Non-pigmented ciliary epithelial cell (primary cell): ENCODE measurements around the gene SYT3.
"Not testable (repeated sequence)": the region's sequence is repeated elsewhere in the genome, so short reads cannot be mapped to it uniquely, and the experiment has no call there.

ENCODE experiments used
- DNase-seq: peaks from one replicate; pipeline ENCODE4 v3.0.0-alpha.2; 2010; ENCODE audit warnings: low read depth

Gene SYT3

DNA sequence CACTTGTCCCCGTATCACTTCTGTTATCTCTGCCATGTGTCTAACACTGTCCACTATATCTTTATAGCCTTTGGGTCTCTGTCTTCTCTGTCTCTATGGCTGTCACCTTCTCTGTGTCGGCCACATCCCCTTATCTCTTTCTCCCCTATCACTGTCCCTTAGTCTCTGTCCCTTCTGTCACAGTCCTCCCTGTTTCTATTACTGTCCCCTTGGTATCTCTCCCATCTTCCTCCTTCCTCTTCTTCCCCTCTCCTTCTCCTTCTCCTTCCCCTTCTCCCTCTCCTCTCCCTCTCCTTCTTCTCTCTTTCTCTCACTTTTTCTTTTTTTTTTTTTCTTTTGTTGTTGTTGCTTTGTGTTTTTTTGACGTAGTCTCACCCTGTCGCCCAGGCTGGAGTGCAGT is 36.7 kb downstream of the SYT3 start:
- no peak for DNase-seq

DNA sequence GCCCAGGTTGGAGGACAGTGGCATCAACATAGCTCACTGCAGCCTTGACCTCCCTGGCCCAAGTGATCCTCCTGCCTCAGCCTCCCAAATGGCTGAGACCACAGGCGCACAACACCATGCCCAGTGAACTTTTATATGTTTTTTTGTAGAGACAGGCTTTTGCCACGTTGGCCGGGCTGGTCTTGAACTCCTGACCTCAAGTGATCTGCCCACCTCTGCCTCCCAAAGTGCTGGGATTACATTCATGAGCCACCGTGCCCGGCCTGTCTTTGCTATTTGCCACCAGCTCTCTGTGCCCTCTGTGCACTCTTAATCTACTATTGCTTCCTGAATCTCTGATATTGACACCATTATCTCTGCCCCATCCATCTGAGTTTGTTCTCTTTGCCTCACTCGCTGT is 37.2 kb downstream of the SYT3 start:
- no peak for DNase-seq

DNA sequence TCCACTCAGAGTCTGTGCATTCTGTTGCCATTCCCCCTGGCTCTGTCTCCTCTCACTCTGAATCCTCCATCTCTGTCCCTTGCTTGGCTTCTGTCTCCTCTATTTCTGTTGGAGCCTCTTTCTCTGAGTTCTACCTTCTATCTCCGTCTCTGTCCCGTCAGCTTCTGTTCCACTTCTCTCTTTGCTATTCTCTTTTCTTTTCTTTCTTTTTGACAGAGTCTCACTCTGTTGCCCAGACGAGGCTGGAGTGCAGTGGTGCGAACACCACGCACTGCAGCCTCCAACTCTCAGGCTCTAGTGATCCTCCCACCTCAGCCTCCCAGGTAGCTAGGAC is 37.6 kb downstream of the SYT3 start:
- no peak for DNase-seq

DNA sequence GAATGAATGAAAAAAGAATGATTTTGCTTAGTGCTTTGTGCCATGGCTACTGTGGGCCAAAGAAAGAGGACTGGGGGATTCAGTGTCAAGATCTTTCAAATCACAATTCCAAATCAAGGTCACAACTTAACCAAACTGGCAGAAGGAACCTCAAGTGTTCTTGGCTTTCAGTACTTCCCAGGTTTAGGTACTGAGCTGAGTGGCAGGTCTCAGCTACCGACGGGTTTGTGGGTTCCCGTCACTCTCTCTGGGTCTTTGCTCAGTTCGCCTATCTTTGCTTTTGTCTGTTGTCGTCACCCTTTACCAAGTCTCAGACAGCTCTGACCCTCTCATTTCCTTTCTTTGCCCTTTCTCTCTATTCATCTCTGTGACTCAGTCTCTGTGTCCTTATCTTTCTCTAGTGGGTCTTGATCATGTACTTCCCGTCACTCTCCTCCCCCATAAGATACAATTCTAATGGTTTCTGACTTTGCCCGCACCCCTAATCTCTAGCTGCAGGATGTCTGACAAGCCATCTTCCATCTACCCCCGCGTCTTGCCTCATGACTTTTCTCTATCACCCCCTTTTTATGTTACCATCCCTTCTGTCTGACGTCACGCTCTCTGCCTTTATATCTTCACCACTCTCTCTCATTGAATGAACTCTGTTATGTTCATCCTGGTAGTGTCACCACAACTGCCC is 38.1 kb downstream of the SYT3 start:
- no peak for DNase-seq

DNA sequence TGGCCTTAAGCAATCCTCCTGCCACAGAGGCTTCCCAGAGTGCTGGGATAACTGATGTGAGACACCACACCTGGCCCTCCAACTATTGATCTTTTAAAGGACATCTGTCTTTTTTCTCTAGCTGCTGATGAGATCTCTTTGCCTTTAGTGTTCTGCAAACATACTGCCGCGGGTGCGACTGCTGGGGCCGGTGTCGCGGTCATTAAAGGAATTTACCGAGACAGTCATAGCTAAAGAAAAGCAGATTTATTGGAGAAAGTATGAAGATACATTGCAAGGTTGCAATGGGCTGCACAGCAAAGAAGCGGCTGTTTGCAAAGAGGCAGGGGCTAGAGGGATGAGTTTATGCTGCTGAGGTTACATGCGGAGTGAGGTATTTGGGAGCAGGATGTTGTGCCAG is 40.3 kb downstream of the SYT3 start:
- no peak for DNase-seq

DNA sequence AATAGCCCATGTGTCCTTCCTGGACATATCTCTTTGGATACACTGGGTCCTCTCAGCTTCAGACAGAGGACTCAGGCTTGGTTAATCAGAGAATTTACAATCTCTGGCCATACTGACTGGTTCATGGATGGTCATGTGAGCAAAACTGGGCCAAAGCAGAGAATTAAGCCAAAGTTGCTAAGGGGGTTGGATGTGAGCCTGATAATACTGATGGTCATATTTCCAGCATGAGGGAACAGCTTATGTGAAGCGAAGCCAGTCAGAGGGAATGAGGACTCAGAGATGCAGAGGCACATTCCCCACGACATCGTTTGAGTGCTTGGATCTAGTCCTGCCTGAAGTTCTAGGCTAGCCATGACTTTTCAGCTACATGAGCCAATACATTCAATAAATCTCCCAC is 49.5 kb downstream of the SYT3 start:
- no peak for DNase-seq

DNA sequence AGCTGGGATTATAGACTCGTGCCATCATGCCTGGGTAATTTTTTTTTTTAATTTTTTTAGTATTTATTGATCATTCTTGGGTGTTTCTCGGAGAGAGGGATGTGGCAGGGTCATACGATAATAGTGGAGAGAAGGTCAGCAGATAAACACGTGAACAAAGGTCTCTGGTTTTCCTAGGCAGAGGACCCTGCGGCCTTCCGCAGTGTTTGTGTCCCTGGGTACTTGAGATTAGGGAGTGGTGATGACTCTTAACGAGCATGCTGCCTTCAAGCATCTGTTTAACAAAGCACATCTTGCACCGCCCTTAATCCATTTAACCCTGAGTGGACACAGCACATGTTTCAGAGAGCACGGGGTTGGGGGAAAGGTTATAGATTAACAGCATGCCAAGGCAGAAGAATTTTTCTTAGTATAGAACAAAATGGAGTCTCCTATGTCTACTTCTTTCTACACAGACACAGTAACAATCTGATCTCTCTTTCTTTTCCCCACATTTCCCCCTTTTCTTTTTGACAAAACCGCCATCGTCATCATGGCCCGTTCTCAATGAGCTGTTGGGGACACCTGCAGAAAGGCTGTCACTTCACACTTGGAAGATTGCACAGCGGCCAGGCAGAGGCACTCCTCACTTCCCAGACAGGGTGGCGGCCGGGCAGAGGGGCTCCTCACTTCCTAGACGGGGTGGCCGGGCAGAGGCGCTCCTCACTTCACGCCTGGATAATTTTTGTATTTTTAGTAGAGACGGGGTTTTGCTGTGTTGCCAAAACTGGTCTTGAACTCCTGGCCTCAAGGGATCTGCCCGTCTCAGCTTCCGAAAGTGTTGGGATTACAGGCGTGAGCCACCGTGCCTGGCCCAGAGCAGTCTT is 57.7 kb downstream of the SYT3 start:
- DNase-seq, result not testable (repeated sequence)

DNA sequence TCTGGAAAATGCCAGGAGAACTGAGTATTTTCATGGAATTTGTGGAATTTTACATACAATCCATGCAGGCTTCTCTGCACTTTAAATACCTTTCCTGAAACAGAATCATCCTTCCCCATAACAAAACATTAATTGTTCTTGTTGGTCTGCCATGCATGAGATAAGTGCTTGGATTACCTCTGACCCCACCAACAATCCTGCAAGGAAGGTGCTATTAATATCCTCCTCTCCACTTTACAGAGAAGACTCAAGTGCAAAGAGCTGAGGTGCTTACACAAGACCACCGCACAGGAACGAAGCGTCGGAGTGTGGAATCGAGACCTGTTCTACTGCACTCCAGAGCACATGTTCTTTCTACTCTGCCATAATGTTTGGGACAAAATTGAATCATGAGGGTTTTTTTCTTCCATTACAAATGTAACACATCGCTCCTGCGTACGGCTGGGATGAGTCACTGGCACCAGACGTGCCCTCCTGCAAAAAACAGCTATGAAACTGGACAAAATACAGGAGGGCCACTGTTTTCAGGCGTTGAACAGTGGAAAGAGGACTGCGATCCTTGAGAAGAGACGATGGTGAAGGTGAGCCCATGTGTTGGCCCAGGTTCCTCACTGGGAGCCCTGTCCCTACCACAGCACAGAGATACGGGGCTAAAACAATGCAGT is 58.6 kb downstream of the SYT3 start:
- no peak for DNase-seq

DNA sequence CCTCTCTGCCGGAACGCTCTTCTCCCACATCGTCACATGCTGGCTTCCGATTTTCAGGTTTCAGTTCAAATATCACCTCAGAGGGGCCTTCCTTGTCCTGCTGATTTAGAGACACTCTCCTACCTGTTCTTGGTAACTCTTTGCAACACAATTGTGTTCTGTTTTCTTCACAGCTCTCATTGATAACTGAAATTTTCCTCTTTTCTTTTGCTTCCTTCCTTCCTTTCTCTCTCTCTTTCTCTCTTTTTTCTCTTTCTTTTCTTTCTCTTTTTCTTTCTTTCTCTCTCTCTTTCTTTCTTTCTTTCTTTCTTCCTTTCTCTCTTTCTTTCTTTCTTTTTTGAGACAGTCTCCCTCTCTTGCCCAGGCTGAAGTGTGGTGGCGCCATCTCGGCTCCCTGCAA is 59.4 kb downstream of the SYT3 start:
- DNase-seq, result no peak

DNA sequence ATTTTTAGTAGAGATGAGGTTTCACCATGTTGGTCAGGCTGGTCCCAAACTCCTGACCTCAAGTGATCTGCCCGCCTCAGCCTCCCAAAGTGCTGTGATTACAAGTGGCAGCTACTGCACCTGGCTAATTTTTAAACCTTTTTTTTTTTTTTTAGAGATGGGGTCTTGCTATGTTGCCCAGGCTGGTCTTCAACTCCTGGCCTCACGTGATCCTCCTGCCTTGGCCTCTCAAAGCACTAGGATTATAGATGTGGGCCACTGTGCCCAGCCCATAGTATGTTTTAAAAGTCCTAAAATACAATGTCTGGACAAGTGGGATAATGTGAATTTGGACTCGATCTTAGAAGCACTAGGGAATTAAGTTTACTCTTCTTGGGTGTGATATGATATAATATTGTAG is 62.9 kb downstream of the SYT3 start:
- not testable (repeated sequence) for DNase-seq

DNA sequence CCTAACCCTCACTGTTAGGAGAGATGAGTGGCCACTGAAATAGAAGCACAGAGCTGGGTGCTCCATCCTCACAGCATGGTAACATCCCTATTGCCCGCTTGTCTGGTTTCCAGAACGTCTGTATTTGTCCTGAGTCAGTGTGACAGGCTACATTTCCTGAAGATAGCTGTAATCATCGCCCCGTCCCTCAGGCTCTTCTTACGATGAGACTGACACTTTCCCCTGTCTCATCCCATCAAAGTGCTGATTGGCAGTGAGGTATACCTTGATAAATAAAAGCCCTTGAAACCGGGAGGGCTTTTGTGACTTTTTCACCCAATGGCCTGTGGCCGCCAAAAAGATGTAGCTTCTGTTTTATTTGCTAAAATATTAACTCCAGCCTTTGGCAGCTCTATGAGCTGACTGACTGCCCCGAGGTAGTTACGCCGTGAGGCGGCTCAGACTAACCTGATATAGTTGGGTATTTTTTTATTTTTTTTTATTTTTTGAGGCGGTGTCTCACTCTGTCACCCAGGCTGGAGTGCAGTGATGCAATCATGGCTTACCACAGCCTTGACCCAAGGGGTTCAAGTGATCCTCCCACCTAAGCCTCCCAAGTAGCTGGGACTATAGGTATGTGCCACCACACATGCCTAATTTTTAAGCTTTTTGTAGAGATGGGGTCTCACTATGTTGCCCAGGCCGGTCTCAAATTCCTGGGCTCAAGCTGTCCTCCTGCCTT is 65.8 kb downstream of the SYT3 start:
- DNase-seq, result no peak
